HUES64 (cell line): ENCODE measurements around the gene GSG1L.

ENCODE experiments used
- H3K27ac ChIP-seq: 2 replicates; pipeline ENCODE4 v1.7.0; 2013; ENCODE audit warnings: low read depth, low read length, inconsistent platforms
- H3K27me3 ChIP-seq: 2 replicates; pipeline ENCODE4 v1.6.1; 2013; ENCODE audit warnings: mild to moderate bottlenecking, low read length; ENCODE audit not compliant: insufficient read depth
- H3K36me3 ChIP-seq: 2 replicates; pipeline ENCODE4 v1.6.1; 2013; ENCODE audit warnings: mild to moderate bottlenecking, low read length; ENCODE audit not compliant: insufficient read depth
- H3K4me1 ChIP-seq: 2 replicates; pipeline ENCODE4 v1.6.1; 2013; ENCODE audit warnings: mild to moderate bottlenecking, low read length, moderate library complexity; ENCODE audit not compliant: insufficient read depth
- H3K4me3 ChIP-seq: 2 replicates; pipeline ENCODE4 v1.5.1; 2013; ENCODE audit warnings: mild to moderate bottlenecking, low read length, moderate library complexity
- H3K9ac ChIP-seq: 2 replicates; pipeline ENCODE4 v1.6.1; 2013; ENCODE audit warnings: mild to moderate bottlenecking, low read depth, low read length
- H3K9me3 ChIP-seq: 2 replicates; pipeline ENCODE4 v1.6.1; 2013; ENCODE audit warnings: low read depth, low read length; ENCODE audit not compliant: insufficient read depth
- WGBS: fragments of 150-250, 120-280 bp; methylation state at CpG from one replicate; pipeline ENCODE4 v1.1.7; 2013; ENCODE audit warnings: missing lambda C conversion rate; 5-methylcytosine and 5-hydroxymethylcytosine counted together

The GSG1L gene

DNA sequence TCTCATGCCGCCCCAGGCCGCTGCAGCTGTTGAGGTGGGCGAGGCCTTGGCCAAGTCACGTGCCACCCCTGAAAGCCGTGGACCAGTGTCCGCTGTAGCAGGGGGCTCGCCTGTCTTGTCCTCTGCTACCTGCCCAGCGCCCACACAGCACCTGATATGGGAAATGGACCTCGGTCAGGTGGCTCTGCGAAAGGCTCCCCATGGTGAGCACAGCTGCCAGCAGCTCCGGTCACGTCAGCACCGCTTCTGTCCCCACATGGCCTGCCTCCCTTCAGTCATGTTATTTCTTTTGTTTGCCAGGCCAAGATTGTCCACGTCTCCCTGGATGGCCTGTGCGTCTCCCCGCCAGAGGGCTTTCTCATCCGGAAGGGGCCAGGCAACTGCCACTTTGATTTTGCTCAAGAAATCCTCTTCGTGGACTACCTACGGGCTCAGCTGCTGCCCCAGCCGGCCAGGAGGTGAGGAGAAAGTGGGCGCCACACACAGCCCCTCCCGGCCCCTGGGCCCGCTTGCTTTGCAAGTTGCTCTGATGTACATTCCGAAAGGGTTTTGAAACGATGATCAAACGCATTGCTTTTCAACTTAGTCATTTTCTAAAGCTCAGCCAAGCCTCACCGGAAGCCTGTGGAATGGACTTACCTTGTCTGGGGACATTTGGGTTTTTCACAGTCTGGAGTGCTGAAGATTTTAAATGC, 293.8 kb downstream of the GSG1L start:
- Histone ChIP-seq H3K9me3 (peaks cover under 1% of the 10 kb centered on the region; the same call in 1 of the 2 replicates), H3K9ac (peak overlapping the region; percentile 19; the same call in 1 of the 2 replicates), H3K36me3 (peaks cover 10% of the 10 kb centered on the region; the same call in 1 of the 2 replicates), H3K4me3 (no peak overlapping the region), H3K27me3 (no peaks in the 10 kb centered on the region), H3K4me1 (no peaks in the 10 kb centered on the region), H3K27ac (no peak overlapping the region)
- 86% methylated on average over 27 of the region's 27 CpGs for WGBS

DNA sequence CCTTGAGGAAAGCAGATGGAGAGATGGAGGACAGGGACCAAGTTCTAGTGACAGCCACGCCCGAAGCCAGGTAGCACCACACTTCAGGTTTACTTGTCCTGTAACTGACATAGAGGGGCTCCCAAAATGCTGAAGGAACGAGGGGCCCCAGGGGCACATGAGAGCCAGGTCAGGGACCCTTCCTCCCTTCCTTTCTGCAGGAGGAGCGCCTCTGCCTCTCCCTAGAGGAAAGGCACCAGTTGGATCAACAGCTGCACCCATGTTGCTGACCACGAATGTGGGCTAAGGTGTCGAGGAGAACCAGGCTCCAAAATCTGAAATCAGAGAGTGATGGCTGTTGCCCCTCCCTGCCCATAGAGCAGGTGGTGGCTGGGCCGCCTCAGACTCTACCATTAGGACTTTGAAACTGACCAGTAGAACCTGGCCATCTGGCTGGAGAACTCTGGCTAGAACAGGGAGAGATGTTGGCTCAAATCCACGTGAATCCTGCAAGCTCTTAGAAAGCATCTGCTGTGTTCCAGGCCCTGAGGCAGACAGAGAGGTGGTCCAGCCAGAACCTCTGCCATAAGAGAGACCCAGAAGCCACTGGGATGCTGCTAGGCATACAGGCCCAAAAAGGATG, 294.8 kb downstream of the GSG1L start:
- H3K36me3 ChIP-seq: peaks cover 17% of the 10 kb centered on the region; the same call in 1 of the 2 replicates
- H3K27ac ChIP-seq: no peak overlapping the region
- H3K9ac ChIP-seq: no peak overlapping the region

DNA sequence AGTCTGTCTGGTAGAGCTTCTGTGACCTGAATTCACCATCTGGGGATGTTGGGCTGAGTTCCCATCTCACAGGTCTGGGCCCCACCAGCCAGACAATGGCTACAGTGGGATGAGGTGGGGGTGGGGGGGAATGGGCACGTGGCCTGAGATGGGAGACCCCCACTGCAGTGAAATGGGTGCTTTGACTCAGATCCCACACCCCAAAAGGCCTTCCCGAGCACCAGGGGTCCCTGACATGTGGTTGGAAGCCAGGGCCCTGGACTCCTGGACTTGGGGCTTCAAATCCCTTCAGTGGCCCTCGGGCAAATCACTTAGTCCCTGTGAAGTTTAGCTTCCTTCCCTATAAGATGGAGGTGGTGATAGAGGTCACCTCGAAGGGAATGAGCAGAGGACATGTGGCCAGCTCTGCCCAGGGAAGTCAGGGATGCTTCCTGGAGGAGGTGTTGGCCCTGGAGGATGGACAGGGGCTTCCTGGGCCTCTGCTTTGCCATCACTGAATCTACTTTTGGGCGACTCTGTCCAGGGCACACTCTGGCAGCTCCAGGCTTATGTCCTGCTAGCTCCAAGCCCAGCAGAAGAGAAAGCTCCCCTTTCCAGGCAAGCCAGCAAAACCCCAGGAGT, 295.4 kb downstream of the GSG1L start:
- Histone ChIP-seq H3K9me3 (peaks cover 8% of the 10 kb centered on the region; the same call in 1 of the 2 replicates), H3K36me3 (peaks cover 20% of the 10 kb centered on the region; the same call in 1 of the 2 replicates), H3K9ac (no peak overlapping the region), H3K4me1 (no peaks in the 10 kb centered on the region), H3K4me3 (no peak overlapping the region), H3K27ac (no peak overlapping the region), H3K27me3 (no peaks in the 10 kb centered on the region)
- WGBS: 87% methylated on average over 5 of the region's 5 CpGs

More for the DNA sequence above, 294.8 kb downstream of the GSG1L start:
- H3K27me3 ChIP-seq: no peaks in the 10 kb centered on the region
- H3K4me3 ChIP-seq: no peak overlapping the region
- 90% methylated on average over 8 of the region's 8 CpGs for WGBS
- no peaks in the 10 kb centered on the region for H3K4me1 ChIP-seq
- peaks cover 8% of the 10 kb centered on the region; the same call in 1 of the 2 replicates for H3K9me3 ChIP-seq

DNA sequence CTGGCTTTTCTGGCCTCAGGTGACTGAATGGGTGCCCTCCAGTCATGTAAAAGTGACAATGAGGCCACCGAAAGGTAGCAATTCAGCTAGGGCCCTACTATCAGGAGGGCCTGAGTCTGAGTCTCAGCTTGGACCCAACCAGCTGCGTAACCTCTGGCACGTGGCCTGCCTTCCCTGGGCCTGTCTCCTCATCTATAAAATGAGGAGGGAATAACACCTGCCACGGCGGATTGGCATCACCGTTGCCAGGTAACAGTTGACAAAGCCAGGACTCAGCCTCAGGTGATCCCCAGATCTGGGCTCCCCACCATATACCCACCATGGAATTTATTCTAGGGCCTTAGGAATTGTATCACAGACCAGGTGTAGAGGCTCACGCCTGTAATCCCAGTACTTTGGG, 296.4 kb downstream of the GSG1L start:
- Histone ChIP-seq H3K27ac (no peak overlapping the region), H3K36me3 (peaks cover 23% of the 10 kb centered on the region), H3K27me3 (no peaks in the 10 kb centered on the region)

DNA sequence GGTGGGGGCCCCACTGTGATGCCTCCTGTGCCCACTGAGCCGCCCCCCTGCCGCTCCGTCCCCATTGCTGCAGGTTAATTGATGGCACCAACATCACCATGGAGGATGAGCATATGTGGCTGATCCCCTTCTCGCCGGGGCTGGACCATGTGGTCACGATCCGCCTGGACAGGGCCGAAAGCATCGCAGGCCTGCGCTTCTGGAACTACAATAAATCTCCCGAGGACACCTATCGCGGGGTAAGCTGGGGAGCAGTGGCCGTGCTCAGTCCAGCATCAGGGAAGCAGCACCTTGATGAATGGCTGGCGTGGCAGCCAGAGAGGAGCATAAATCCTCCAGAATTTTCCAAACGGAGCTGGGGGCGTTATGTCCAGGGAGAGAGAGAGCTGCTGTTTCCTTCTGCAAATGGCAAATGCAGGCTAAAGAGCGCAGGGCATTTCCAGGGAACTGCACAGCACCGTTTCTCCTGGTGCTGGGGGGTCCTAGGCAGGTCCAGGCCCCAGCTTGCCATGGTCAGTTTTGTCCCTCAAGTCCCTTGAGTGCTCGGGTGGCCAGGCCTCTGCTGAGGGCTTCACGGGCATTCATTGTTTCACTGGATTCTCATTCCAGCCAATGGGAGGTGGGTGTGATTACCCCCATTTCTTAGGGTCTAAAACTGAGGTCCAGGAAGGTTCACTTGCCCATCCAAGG, 297.1 kb downstream of the GSG1L start:
- 96% methylated on average over 21 of the region's 21 CpGs for WGBS
- Histone ChIP-seq H3K36me3 (peaks cover 27% of the 10 kb centered on the region), H3K9ac (no peak overlapping the region), H3K4me1 (no peaks in the 10 kb centered on the region), H3K9me3 (peaks cover 8% of the 10 kb centered on the region; the same call in 1 of the 2 replicates), H3K27ac (no peak overlapping the region), H3K4me3 (no peak overlapping the region), H3K27me3 (no peaks in the 10 kb centered on the region)

More for the DNA sequence above, 296.4 kb downstream of the GSG1L start:
- peaks cover 8% of the 10 kb centered on the region; the same call in 1 of the 2 replicates for H3K9me3 ChIP-seq
- H3K9ac ChIP-seq: no peak overlapping the region
- WGBS: 92% methylated on average over 7 of the region's 7 CpGs
- no peak overlapping the region for H3K4me3 ChIP-seq
- H3K4me1 ChIP-seq: no peaks in the 10 kb centered on the region

DNA sequence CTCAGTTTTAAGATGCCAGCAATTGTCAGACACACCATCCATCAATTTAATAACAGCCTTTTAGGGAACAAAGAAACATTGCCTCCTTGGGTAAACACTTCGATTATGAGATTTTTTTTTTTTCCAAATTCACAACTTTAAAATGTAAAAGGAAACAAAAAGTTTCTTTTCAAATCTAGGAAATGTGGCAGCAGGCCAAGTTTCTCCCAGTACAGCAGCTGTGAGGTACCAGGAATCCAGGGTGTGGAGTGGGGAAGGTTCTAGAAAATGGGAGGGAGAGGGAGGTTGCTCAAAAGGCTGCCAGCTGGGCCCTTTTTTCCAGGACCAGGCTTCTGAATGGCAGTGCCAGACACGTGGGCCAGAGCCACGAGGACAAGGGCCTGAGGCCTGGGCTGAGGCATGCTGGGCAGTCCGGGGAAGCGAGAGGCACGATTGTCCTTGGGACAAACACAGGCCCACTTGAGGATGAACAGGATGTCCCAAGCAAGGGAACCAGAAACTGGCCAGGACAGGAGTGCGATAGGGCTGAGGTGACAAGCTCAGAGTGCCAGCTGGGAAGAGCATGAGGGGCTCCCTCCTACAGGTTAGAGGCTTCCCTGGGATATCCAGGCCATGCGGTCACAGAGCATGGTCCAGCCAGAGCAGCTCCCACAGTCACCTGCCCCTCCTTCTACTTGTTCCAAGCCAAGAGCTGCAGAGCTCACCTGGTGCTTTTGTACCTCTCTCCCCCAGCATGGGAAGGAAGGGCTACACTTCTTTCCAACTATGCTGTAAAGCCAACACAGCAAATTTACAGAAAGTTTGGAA, 298.4 kb downstream of the GSG1L start:
- Histone ChIP-seq H3K36me3 (peaks cover 24% of the 10 kb centered on the region), H3K27me3 (no peaks in the 10 kb centered on the region), H3K4me3 (no peak overlapping the region), H3K27ac (no peak overlapping the region), H3K9me3 (peaks cover 8% of the 10 kb centered on the region; the same call in 1 of the 2 replicates), H3K4me1 (no peaks in the 10 kb centered on the region), H3K9ac (no peak overlapping the region)
- WGBS: 94% methylated on average over 7 of the region's 8 CpGs

DNA sequence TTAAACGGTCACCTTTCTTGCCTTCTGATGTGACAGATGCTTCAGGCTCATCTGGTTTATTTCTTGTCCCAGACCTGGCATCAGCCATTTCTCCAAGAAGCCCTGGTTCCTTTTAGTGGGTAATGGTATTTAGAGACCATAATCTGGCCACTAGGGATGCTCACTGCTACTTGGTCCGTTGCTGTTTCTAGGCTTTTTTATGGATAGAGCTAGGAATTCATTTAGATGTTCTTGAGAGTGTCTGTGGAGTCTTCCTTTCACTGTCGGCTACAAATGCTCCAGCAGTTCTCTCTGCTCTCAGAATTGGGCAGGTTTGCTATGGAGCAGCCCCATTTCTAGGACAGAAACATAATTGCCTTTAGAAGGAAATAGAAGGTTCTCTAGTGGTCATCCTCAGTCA, 299.1 kb downstream of the GSG1L start:
- WGBS: 90% methylated on average over 3 of the region's 3 CpGs
- H3K4me1 ChIP-seq: no peaks in the 10 kb centered on the region
- no peak overlapping the region for H3K27ac ChIP-seq
- H3K4me3 ChIP-seq: no peak overlapping the region
- H3K9me3 ChIP-seq: peaks cover 8% of the 10 kb centered on the region; the same call in 1 of the 2 replicates
- H3K27me3 ChIP-seq: no peaks in the 10 kb centered on the region
- H3K9ac ChIP-seq: no peak overlapping the region
- peaks cover 22% of the 10 kb centered on the region for H3K36me3 ChIP-seq

DNA sequence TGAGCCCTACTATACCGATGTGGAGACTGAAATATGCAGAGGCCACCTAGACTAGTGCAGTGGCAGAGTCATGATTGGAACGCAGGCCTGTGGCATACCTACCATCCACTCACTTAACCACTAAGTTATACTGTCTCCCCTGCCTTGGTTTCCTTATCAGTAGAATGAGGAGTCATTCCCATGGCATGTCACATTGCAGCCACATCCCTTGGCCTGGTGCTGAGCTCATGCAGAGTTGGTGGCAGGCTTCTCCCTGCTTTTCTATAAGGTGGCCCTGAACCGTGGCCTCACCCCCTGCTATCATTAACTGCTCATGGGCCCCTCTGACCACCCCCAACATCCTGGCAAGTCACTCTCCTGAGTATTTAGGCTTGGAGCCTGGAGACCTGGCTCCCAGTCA, 301.1 kb downstream of the GSG1L start:
- no peaks in the 10 kb centered on the region for H3K27me3 ChIP-seq
- peaks cover 22% of the 10 kb centered on the region for H3K36me3 ChIP-seq
- H3K9ac ChIP-seq: no peak overlapping the region
- 91% methylated on average over 3 of the region's 3 CpGs for whole genome bisulfite sequencing
- H3K4me3 ChIP-seq: no peak overlapping the region
- H3K9me3 ChIP-seq: peaks cover 8% of the 10 kb centered on the region; the same call in 1 of the 2 replicates
- no peak overlapping the region for H3K27ac ChIP-seq
- no peaks in the 10 kb centered on the region for H3K4me1 ChIP-seq

DNA sequence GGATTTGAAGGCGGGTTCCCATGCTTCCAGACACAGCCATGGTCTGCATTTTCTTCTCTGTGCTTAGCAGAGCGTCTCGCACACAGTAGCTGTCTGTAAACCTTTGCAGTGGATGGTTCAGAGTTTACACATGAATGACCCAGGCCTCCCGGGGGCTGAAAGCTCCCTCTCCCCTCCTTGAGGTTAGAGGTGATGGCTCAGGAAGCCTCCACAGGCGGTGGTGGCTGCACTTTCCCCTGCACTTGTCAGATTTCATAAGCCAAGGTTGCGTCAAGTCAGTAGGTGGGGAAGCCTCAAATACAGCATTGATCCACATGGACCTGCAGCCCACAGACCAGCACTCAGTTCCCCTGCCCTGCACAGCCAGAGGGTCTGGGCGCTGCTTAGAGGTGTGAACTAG, 301.7 kb downstream of the GSG1L start:
- H3K9me3 ChIP-seq: peaks cover 8% of the 10 kb centered on the region; the same call in 1 of the 2 replicates
- no peak overlapping the region for H3K4me3 ChIP-seq
- no peak overlapping the region for H3K27ac ChIP-seq
- no peaks in the 10 kb centered on the region for H3K4me1 ChIP-seq
- 62% methylated on average over 7 of the region's 7 CpGs for WGBS
- H3K36me3 ChIP-seq: peaks cover 22% of the 10 kb centered on the region
- H3K27me3 ChIP-seq: no peaks in the 10 kb centered on the region
- H3K9ac ChIP-seq: no peak overlapping the region

DNA sequence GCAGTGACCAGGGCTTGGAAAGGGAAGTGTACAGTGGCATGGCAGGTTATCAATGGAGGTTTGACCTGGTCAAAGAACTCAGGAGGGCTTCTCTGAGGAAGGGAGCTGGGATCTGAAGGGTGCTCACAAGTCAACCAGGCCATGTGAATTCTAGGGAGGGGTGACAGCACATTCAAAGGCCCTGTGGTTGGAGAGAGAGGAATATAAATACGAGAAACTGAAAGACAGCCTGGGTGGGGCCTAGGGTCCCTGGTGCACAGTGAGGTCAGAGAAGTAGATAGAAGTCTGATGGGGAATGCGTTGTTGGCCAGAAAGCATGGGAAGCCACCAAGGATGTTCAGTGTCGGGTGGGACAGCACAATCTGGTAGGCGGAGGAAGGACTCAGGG, 302.7 kb downstream of the GSG1L start:
- Histone ChIP-seq H3K36me3 (peaks cover 22% of the 10 kb centered on the region), H3K9me3 (peaks cover 8% of the 10 kb centered on the region; the same call in 1 of the 2 replicates), H3K4me1 (no peaks in the 10 kb centered on the region), H3K27ac (no peak overlapping the region), H3K4me3 (no peak overlapping the region), H3K9ac (no peak overlapping the region), H3K27me3 (no peaks in the 10 kb centered on the region)
- 96% methylated on average over 4 of the region's 4 CpGs for WGBS
